Liver (tissue), 9 donors: ENCODE data around the gene CD300LB. TPM values are rescaled to one million over a fixed set of nuclear protein-coding genes. Genes with fewer than 3 reads are reported as not detected.

ENCODE experiments used
- DNase-seq: peaks from one replicate; pipeline ENCODE4 v3.0.0-alpha.2; 2017; ENCODE audit warnings: low spot score
- H3K27ac ChIP-seq, 2 donors: one replicate each; pipeline ENCODE4 v1.7.0; 2013; ENCODE audit warnings: inconsistent platforms in 2 of 2, low read length in 2 of 2, control low read depth in 1 of 2, low read depth in 1 of 2, mild to moderate bottlenecking in 1 of 2
- H3K27me3 ChIP-seq, 4 donors: one replicate each; pipeline versions ENCODE4 v1.6.1 to v1.7.0; 2013; ENCODE audit warnings: low read length in 3 of 4, inconsistent platforms in 1 of 4, mild to moderate bottlenecking in 1 of 4, moderate library complexity in 1 of 4; ENCODE audit not compliant: control insufficient read depth in 4 of 4, insufficient read depth in 4 of 4
- H3K36me3 ChIP-seq, 4 donors: one replicate each; pipeline versions ENCODE4 v1.6.1 to v1.7.0; 2013; ENCODE audit warnings: low read length in 3 of 4, mild to moderate bottlenecking in 3 of 4, low read depth in 1 of 4, moderate library complexity in 1 of 4; ENCODE audit not compliant: control insufficient read depth in 4 of 4, insufficient read depth in 3 of 4
- H3K4me1 ChIP-seq, 4 donors: one replicate each; pipeline versions ENCODE4 v1.6.1 to v1.7.0; 2013; ENCODE audit warnings: low read length in 3 of 4, mild to moderate bottlenecking in 3 of 4, moderate library complexity in 1 of 4; ENCODE audit not compliant: control insufficient read depth in 4 of 4, insufficient read depth in 4 of 4
- H3K4me3 ChIP-seq, 3 donors: one replicate each; pipeline versions ENCODE4 v1.6.1 to v1.7.0; 2013; ENCODE audit warnings: low read length in 3 of 3, control low read depth in 1 of 3, low read depth in 1 of 3, mild to moderate bottlenecking in 1 of 3
- H3K9ac ChIP-seq, 2 donors: one replicate each; pipeline ENCODE4 v1.7.0; 2013; ENCODE audit warnings: low read length in 2 of 2, mild to moderate bottlenecking in 2 of 2, moderate library complexity in 2 of 2, control low read depth in 1 of 2, low read depth in 1 of 2
- H3K9me3 ChIP-seq, 4 donors: one replicate each; pipeline versions ENCODE4 v1.6.1 to v1.7.0; 2013; ENCODE audit warnings: low read length in 3 of 4; ENCODE audit not compliant: control insufficient read depth in 4 of 4
- EGR1 ChIP-seq, 2 donors: IDR thresholded peaks; 2 replicates each; pipeline ENCODE4 v1.6.1; 2016 to 2018; ENCODE audit warnings: antibody characterized with exemption in 2 of 2, low read depth in 2 of 2
- FOXA1 ChIP-seq: IDR thresholded peaks from 2 replicates; pipeline ENCODE4 v1.6.1; 2016; ENCODE audit warnings: antibody characterized with exemption
- FOXA2 ChIP-seq: IDR thresholded peaks from 2 replicates; pipeline ENCODE4 v1.6.1; 2016; ENCODE audit warnings: antibody characterized with exemption
- GABPA ChIP-seq, 2 donors: IDR thresholded peaks in 1 of 2; conservative IDR thresholded peaks in 1 of 2; 2 replicates each; pipeline ENCODE4 v1.6.1; 2016; ENCODE audit warnings: antibody characterized with exemption in 2 of 2, mild to moderate bottlenecking in 1 of 2, moderate library complexity in 1 of 2
- HNF4A ChIP-seq, 2 donors: conservative IDR thresholded peaks; 2 replicates each; pipeline ENCODE4 v1.6.1; 2016; ENCODE audit warnings: antibody characterized with exemption in 2 of 2, mild to moderate bottlenecking in 2 of 2
- HNF4G ChIP-seq: IDR thresholded peaks from 2 replicates; pipeline ENCODE4 v1.6.1; 2016; ENCODE audit warnings: antibody characterized with exemption
- JUND ChIP-seq, 2 donors: IDR thresholded peaks; 2 replicates each; pipeline ENCODE4 v1.6.1; 2016; ENCODE audit warnings: antibody characterized with exemption in 2 of 2
- NR2F2 ChIP-seq: IDR thresholded peaks from 2 replicates; pipeline ENCODE4 v1.6.1; 2016; ENCODE audit warnings: antibody characterized with exemption
- RAD21 ChIP-seq, 2 donors: IDR thresholded peaks; 2 replicates each; pipeline ENCODE4 v1.6.1; 2016; ENCODE audit warnings: antibody characterized with exemption in 2 of 2, mild to moderate bottlenecking in 2 of 2
- REST ChIP-seq: IDR thresholded peaks from 2 replicates; pipeline ENCODE4 v1.6.1; 2016; ENCODE audit warnings: antibody characterized with exemption, mild to moderate bottlenecking
- RXRA ChIP-seq, 2 donors: IDR thresholded peaks; 2 replicates each; pipeline ENCODE4 v1.6.1; 2017 to 2018; ENCODE audit warnings: antibody characterized with exemption in 2 of 2, mild to moderate bottlenecking in 1 of 2
- SP1 ChIP-seq: IDR thresholded peaks from 2 replicates; pipeline ENCODE4 v1.6.1; 2018; ENCODE audit warnings: antibody characterized with exemption, mild to moderate bottlenecking
- TAF1 ChIP-seq: conservative IDR thresholded peaks from 2 replicates; pipeline ENCODE4 v1.6.1; 2016; ENCODE audit warnings: antibody characterized with exemption, mild to moderate bottlenecking
- YY1 ChIP-seq: IDR thresholded peaks from 2 replicates; pipeline ENCODE4 v1.6.1; 2016; ENCODE audit warnings: antibody characterized with exemption, mild to moderate bottlenecking
- ZBTB33 ChIP-seq: IDR thresholded peaks from 2 replicates; pipeline ENCODE4 v1.6.1; 2016; ENCODE audit warnings: antibody characterized with exemption
- WGBS: extraction: QIAGEN DNeasy Blood & Tissue Kit; methylation state at CpG from one replicate; pipeline ENCODE4 v1.1.7; 2013; 5-methylcytosine and 5-hydroxymethylcytosine counted together
- polyA plus RNA-seq, 2 donors: library from polyadenylated mRNA; stranded (reverse) in 1 of 2; unstranded in 1 of 2; fragments of 200-250 nt in 1 of 2; fragments of >200 nt in 1 of 2; fragmentation: Nextera tagmentation in 1 of 2; extraction: Ambion mirVana in 1 of 2; gene quantifications; one replicate each; pipeline versions ENCODE4 v1.2.1 to v1.2.3, GENCODE V29; 2013 to 2015
- total RNA-seq, 2 donors: library from RNA; depleted of rRNA; stranded (reverse); fragments of >200 nt; gene quantifications; one replicate each; pipeline ENCODE4 v1.2.3, GENCODE V29; 2014
- TF ChIP-seq, protein P1 (sequence below): fragments of 150-350 bp; IDR thresholded peaks from 2 replicates; pipeline ENCODE4 v1.5.1; 2017; ENCODE audit warnings: improper control_type of control experiment, low read depth, low read length; ENCODE audit not compliant: missing input control
- TF ChIP-seq, protein P2 (sequence below): IDR thresholded peaks from 2 replicates; pipeline ENCODE4 v1.6.1; 2016; ENCODE audit warnings: antibody characterized with exemption
- TF ChIP-seq, protein P3 (sequence below): IDR thresholded peaks from 2 replicates; pipeline ENCODE4 v1.6.1; 2016; ENCODE audit warnings: antibody characterized with exemption
- donor health status: healthy.
- donor health status: healthy.
- donor health status: healthy.
- donor health status: healthy.
- donor health status: healthy.

The CD300LB gene
- total and polyA plus RNA-seq, 4 donors, result 0.08 to 0.33 (median 0.09) TPM; not detected in 1

DNA sequence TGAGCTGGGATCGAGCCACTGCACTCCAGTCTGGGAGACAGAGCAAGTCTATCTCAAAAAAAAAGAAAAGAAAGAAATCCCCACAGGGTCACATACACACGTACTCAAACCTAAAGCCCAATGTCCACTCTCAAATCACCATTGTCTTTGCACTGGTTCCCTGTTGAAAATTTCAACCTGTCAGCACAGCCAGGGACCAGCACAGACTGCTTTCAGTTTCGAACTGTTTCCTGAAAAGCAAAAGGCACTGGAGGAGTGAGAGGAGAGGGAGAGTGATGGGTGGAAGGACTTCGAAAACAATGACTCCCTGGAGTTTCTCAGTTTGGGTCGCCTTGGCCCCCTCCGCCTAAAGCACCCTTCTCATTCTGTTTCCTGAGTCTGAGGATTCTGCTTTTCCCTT lies 23.6 kb upstream of the CD300LB start:
- no peak for TF ChIP-seq YY1
- TF ChIP-seq JUND (IDR thresholded peaks at IDR 0.05), result no peak
- TF ChIP-seq, protein P1, sequence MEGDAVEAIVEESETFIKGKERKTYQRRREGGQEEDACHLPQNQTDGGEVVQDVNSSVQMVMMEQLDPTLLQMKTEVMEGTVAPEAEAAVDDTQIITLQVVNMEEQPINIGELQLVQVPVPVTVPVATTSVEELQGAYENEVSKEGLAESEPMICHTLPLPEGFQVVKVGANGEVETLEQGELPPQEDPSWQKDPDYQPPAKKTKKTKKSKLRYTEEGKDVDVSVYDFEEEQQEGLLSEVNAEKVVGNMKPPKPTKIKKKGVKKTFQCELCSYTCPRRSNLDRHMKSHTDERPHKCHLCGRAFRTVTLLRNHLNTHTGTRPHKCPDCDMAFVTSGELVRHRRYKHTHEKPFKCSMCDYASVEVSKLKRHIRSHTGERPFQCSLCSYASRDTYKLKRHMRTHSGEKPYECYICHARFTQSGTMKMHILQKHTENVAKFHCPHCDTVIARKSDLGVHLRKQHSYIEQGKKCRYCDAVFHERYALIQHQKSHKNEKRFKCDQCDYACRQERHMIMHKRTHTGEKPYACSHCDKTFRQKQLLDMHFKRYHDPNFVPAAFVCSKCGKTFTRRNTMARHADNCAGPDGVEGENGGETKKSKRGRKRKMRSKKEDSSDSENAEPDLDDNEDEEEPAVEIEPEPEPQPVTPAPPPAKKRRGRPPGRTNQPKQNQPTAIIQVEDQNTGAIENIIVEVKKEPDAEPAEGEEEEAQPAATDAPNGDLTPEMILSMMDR, result no peak
- no peak for TF ChIP-seq HNF4G
- TF ChIP-seq EGR1 (IDR thresholded peaks at IDR 0.05; ENCODE audit: low read depth in 2 of 2), result no peak
- no peak for TF ChIP-seq RXRA (IDR thresholded peaks at IDR 0.05)
- no peak for TF ChIP-seq HNF4A (conservative IDR thresholded peaks at IDR 0.05)
- TF ChIP-seq TAF1, result no peak
- H3K27me3 ChIP-seq, result no peaks in the 10 kb centered on the region

GRCh38 chr17:74552037-74552436 lies 20.8 kb upstream of the CD300LB start:
- TF ChIP-seq FOXA1 (no peak), HNF4G (no peak), REST (no peak), JUND (IDR thresholded peaks at IDR 0.05) (no peak), RXRA (IDR thresholded peaks at IDR 0.05) (no peak), NR2F2 (no peak), ZBTB33 (no peak), TAF1 (no peak), FOXA2 (no peak), GABPA (IDR thresholded peaks at IDR 0.05 in 1 of 2, conservative IDR thresholded peaks at IDR 0.05 in 1 of 2) (no peak), SP1 (no peak), YY1 (no peak), EGR1 (IDR thresholded peaks at IDR 0.05; ENCODE audit: low read depth in 2 of 2) (no peak), RAD21 (IDR thresholded peaks at IDR 0.05) (no peak), HNF4A (conservative IDR thresholded peaks at IDR 0.05) (no peak)
- TF ChIP-seq, protein P2, sequence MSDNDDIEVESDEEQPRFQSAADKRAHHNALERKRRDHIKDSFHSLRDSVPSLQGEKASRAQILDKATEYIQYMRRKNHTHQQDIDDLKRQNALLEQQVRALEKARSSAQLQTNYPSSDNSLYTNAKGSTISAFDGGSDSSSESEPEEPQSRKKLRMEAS, result no peak
- TF ChIP-seq, protein P3, sequence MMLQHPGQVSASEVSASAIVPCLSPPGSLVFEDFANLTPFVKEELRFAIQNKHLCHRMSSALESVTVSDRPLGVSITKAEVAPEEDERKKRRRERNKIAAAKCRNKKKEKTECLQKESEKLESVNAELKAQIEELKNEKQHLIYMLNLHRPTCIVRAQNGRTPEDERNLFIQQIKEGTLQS, result no peak
- TF ChIP-seq, protein P1, result no peak
- Histone ChIP-seq H3K4me1 (no peaks in the 10 kb centered on the region), H3K36me3 (no peaks in the 10 kb centered on the region), H3K27ac (no peak overlapping the region), H3K4me3 (no peak overlapping the region), H3K27me3 (no peaks in the 10 kb centered on the region), H3K9ac (no peak overlapping the region), H3K9me3 (no peaks in the 10 kb centered on the region)
- 52% methylated on average over 7 of the region's 7 CpGs for WGBS
- no peak for DNase-seq

More for the DNA sequence above, 23.6 kb upstream of the CD300LB start:
- Histone ChIP-seq H3K36me3 (no peaks in the 10 kb centered on the region), H3K27ac (no peak overlapping the region), H3K4me1 (no peaks in the 10 kb centered on the region), H3K4me3 (no peak overlapping the region), H3K9ac (no peak overlapping the region), H3K9me3 (no peaks in the 10 kb centered on the region)
- 57% methylated on average over 6 of the region's 6 CpGs for WGBS
- no peak for DNase-seq
